HL-60 (cell line): ENCODE results near the gene LAPTM5.

Experiments
- POLR2AphosphoS5 ChIP-seq: IDR thresholded peaks from 2 replicates; pipeline ENCODE4 v1.6.1; 2012; ENCODE audit warnings: low read depth
- REST ChIP-seq: IDR thresholded peaks from 2 replicates; pipeline ENCODE4 v1.6.1; 2012; ENCODE audit warnings: low read depth; ENCODE audit not compliant: insufficient replicate concordance
- TF ChIP-seq, protein P1 (sequence below): IDR thresholded peaks from one replicate; pipeline ENCODE4 v1.5.1; 2011; ENCODE audit warnings: low read length, control low read depth, inconsistent platforms; ENCODE audit not compliant: insufficient read depth

DNA sequence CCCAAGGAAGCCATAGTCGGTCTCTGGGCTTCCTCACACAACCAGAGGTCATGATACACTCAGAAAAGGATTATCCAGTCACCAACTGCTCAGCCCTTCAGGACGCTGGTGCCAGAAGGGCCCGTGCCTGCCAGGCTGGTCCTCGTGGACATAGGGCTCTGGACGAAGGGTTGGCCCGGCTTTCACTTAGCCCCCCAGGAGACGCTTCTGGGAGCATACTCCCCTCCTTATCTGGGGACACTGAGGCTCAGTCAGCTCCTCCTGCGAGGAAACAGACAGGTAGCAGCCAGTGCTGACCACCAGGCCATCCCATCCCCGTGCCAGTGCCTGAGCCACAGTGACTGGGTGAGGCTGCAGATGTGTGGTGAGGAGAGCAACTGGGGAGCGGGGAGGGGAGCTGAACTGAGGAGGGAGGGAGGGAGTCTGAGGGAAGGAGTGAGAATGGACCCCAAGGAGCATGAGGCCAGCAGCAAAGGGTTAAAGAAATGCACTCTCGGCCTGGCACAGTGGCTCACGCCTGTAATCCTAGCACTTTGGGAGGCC, 17.9 kb upstream of the LAPTM5 start:
- TF ChIP-seq POLR2AphosphoS5 (no peak), REST (no peak)
- TF ChIP-seq, protein P1, sequence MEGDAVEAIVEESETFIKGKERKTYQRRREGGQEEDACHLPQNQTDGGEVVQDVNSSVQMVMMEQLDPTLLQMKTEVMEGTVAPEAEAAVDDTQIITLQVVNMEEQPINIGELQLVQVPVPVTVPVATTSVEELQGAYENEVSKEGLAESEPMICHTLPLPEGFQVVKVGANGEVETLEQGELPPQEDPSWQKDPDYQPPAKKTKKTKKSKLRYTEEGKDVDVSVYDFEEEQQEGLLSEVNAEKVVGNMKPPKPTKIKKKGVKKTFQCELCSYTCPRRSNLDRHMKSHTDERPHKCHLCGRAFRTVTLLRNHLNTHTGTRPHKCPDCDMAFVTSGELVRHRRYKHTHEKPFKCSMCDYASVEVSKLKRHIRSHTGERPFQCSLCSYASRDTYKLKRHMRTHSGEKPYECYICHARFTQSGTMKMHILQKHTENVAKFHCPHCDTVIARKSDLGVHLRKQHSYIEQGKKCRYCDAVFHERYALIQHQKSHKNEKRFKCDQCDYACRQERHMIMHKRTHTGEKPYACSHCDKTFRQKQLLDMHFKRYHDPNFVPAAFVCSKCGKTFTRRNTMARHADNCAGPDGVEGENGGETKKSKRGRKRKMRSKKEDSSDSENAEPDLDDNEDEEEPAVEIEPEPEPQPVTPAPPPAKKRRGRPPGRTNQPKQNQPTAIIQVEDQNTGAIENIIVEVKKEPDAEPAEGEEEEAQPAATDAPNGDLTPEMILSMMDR: no peak
